ENCODE measurements around the gene CCDC85B.

DNA sequence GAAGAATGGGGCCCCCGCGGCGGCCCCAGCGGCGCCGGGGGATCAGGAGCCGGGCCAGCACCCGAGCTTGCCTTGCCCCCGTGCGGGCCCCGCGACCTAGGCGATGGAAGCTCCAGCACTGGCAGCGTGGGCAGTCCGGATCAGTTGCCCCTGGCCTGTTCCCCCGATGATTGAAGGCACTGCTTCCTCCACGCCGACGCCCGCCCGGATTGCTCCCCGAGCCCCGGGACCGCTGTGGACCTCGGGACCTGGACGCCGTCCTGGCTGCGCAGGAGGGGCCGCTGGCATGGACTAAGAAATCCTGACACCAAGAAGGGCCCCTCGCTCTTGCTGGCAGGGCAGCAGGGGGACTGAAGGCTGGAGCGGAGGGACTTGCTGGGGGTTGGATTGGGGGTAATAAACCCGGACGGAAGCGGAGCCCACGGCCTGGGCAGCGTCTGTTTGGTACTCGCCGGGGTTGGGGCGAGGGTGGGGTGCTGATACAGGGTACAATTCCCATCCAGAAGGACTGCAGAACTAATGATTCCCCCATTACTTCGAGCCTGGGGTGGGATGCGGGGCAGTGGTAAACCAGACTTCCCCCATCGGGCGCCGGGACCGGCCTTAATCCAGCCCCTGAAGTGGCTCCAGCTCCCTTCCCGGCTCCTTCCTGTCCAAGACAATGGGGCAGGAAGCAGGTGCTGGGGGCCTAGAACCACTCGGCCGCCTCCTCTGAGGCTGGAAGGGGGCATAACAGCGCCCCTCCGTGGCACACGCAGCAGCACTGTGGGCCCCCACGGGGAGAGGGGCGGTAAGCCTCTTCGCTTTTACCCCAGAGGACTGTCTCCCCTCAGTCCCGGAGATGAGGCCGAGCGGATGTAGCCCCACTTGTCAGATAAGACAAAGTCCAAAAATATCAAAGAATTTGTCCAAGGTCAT is 1.0 kb downstream of the CCDC85B start:
- TF ChIP-seq CTCF (IDR thresholded peaks at IDR 0.05) (no peak), POLR2A (IDR thresholded peaks at IDR 0.05) (no peak)
